ENCODE results near the gene PROSER1. TPM values are rescaled to one million over a fixed set of nuclear protein-coding genes. Genes with fewer than 3 reads are reported as not detected.

Gene PROSER1
- total RNA-seq (2022; extraction: Qiagen RNA extraction; ENCODE audit: low read depth): 9.4 to 14.3 TPM (median 12.3 TPM) in 5 replicates

GRCh38 chr13:39037880-39038568 is at the start of gene PROSER1, which contains the start of gene NHLRC3:
Gene PROSER1, minus strand, starts transcription at chr13:39038089. Its CDS starts 847 bp downstream, at chr13:39037242.
Gene NHLRC3, plus strand, starts transcription at chr13:39038456. Its CDS starts 184 bp downstream, at chr13:39038640.

GRCh38 chr13:38990693-38991092 is 47.2 kb downstream of the PROSER1 start, which contains the start of gene STOML3:
Gene STOML3, minus strand, starts transcription at chr13:38990831. Its CDS starts 110 bp downstream, at chr13:38990721.

Other genes starting within 250 kb of the PROSER1 start
- gene STOML3, start 47.3 kb downstream of the PROSER1 start, total RNA-seq (2022; extraction: Qiagen RNA extraction; ENCODE audit: low read depth): not detected in 5 replicates
- 2.8 to 6.4 TPM (median 5.6 TPM) in 5 replicates for gene NHLRC3, start 367 bp upstream of the PROSER1 start, total RNA-seq (2022; extraction: Qiagen RNA extraction; ENCODE audit: low read depth)